ENCODE measurements around the gene PLXNA3.

PLXNA3 gene

GRCh38 chrX:154465601-154466000 is 7.5 kb downstream of the PLXNA3 start:
- no peak for DNase-seq (ENCODE audit: low read depth)
- no peak for TF ChIP-seq CTCF (IDR thresholded peaks at IDR 0.05; ENCODE audit: low read depth, low read length, missing control alignments)
- no peak overlapping the region for H3K4me3 ChIP-seq (ENCODE audit: low read depth, low read length)

GRCh38 chrX:154466036-154466435 is 8.0 kb downstream of the PLXNA3 start:
- no peak overlapping the region for H3K4me3 ChIP-seq (ENCODE audit: low read depth, low read length)
- no peak for TF ChIP-seq CTCF (IDR thresholded peaks at IDR 0.05; ENCODE audit: low read depth, low read length, missing control alignments)
- DNase-seq (ENCODE audit: low read depth): no peak

- DNase-seq (ENCODE audit: low read depth): no peak
- no peak overlapping the region for H3K4me3 ChIP-seq (ENCODE audit: low read depth, low read length)
- no peak for TF ChIP-seq CTCF (IDR thresholded peaks at IDR 0.05; ENCODE audit: low read depth, low read length, missing control alignments)
Observed at GRCh38 chrX:154466907-154467306, 8.8 kb downstream of the PLXNA3 start.

- H3K4me3 ChIP-seq (ENCODE audit: low read depth, low read length): no peak overlapping the region
- no peak for TF ChIP-seq CTCF (IDR thresholded peaks at IDR 0.05; ENCODE audit: low read depth, low read length, missing control alignments)
Observed at GRCh38 chrX:154467556-154467955, 9.5 kb downstream of the PLXNA3 start.

GRCh38 chrX:154468217-154468616 is 10.1 kb downstream of the PLXNA3 start:
- no peak for TF ChIP-seq CTCF (IDR thresholded peaks at IDR 0.05; ENCODE audit: low read depth, low read length, missing control alignments)
- H3K4me3 ChIP-seq (ENCODE audit: low read depth, low read length): no peak overlapping the region
- no peak for DNase-seq (ENCODE audit: low read depth)

More at GRCh38 chrX:154467556-154467955, 9.5 kb downstream of the PLXNA3 start:
- DNase-seq (ENCODE audit: low read depth): no peak

- no peak for TF ChIP-seq CTCF (IDR thresholded peaks at IDR 0.05; ENCODE audit: low read depth, low read length, missing control alignments)
- no peak for DNase-seq (ENCODE audit: low read depth)
- no peak overlapping the region for H3K4me3 ChIP-seq (ENCODE audit: low read depth, low read length)
Observed at GRCh38 chrX:154469114-154469513, 11.0 kb downstream of the PLXNA3 start.

- no peak overlapping the region for H3K4me3 ChIP-seq (ENCODE audit: low read depth, low read length)
- TF ChIP-seq CTCF (IDR thresholded peaks at IDR 0.05; ENCODE audit: low read depth, low read length, missing control alignments): no peak
- DNase-seq (ENCODE audit: low read depth): no peak
Observed at GRCh38 chrX:154469880-154470279, 11.8 kb downstream of the PLXNA3 start.

Measured in GM12864 (cell line).